GM18868 (cell line): Measurements from ENCODE around the gene CIRBP.

ENCODE experiments used
- ATAC-seq: cut with Tn5 transposase; IDR thresholded peaks from one replicate; pipeline ENCODE4 v1.9.1; 2021; ENCODE audit warnings: mild to moderate bottlenecking, moderate library complexity; ENCODE audit not compliant: unreplicated experiment

Gene CIRBP

GRCh38 chr19:1266916-1267476, 2.1 kb upstream of the CIRBP start:
- ATAC-seq, result peak; percentile 19

- ATAC-seq, result no peak
Measured at GRCh38 chr19:1267477-1268225, 1.5 kb upstream of the CIRBP start.

DNA sequence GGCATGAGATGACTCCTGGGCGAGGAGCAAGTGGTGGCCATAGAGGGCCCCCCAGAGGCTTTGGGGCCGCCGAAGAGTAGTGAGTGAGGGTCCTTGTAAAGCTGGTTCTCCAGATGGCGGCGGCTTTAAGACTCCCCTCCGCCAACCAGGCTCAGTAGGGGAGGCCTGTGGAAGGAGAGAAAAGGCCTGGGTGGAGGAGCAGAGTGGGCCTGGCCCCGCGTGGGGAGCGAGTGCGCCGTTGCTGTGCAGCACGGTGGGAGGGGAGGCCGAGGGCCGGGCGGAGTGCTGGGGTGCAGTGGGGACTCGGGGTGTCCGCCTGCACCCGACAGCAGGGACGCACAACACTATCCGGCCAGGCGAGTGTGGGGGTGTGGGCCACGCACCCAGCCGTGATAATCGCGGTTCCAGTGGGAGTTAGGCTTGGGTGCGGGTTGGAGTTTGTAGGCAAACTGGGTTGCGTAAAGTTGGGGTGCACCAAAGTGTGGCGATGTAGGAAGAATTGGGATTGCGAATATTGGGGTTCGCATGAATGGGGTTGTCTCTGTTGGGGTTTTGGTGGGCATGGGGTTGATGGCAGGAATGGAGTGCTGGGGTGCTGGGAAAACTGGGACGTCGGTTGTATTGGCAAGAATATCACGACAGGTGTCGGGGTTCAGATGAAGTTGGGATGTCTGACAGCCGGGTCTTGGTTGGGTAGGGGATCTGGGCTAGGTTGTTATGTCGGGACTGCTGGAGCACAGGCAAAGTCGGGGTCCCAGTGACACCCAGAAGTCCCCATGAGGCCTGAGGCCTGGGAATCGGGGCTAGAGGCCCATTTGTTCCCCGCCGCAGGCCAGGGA, 687 bp upstream of the CIRBP start:
- no peak for ATAC-seq

GRCh38 chr19:1269478-1270212, 513 bp downstream of the CIRBP start:
- ATAC-seq, result peak; percentile 27

DNA sequence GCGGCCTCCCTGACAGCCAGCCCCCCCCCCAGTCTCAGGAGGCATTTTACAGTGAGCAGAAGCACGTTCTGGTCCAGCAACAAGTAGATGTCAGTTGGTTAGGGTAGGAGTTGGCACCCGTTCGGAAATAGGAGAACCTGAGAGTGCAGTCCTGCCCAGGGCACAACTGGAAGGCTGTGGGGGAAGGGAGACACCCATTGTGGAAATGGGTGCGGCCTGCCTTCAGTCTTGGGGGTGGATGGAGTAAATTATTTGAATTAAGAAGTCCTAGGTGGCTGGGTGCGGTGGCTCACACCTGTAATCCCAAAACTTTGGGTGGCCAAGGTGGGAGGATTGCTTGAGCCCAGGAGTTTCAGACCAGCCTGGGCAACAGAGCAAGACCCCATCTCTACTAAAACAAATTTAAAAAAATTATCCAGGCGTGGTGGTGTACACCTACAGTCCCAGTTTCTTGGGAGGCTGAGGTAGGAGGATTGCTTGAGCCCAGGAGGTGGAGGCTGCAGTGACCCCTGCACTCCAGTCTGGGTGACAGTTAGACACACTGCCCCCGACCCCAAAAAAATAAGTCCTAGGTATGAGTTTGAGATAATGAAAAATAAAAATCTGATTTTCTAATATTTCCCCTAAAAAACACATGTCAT, 1.2 kb downstream of the CIRBP start:
- ATAC-seq, result no peak

DNA sequence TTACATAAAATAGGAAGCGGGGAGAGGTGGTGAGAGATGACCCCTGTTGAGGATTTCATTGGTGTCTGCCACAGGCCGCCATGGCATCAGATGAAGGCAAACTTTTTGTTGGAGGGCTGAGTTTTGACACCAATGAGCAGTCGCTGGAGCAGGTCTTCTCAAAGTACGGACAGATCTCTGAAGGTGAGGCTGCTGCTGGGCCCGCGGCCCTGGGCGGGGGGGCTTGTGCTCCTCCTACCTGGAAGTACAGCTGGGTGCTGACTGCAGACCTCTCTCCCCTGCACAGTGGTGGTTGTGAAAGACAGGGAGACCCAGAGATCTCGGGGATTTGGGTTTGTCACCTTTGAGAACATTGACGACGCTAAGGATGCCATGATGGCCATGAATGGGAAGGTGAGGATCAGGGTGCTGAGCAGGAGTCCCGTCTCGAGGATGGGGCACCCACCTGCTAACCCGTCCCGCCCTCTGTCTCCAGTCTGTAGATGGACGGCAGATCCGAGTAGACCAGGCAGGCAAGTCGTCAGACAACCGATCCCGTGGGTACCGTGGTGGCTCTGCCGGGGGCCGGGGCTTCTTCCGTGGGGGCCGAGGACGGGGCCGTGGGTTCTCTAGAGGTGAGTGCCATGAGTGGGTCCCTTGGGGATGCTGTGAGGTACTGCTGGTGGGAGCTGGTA, 1.9 kb downstream of the CIRBP start:
- no peak for ATAC-seq

- ATAC-seq, result no peak
Measured at GRCh38 chr19:1271528-1272422, 2.6 kb downstream of the CIRBP start.

DNA sequence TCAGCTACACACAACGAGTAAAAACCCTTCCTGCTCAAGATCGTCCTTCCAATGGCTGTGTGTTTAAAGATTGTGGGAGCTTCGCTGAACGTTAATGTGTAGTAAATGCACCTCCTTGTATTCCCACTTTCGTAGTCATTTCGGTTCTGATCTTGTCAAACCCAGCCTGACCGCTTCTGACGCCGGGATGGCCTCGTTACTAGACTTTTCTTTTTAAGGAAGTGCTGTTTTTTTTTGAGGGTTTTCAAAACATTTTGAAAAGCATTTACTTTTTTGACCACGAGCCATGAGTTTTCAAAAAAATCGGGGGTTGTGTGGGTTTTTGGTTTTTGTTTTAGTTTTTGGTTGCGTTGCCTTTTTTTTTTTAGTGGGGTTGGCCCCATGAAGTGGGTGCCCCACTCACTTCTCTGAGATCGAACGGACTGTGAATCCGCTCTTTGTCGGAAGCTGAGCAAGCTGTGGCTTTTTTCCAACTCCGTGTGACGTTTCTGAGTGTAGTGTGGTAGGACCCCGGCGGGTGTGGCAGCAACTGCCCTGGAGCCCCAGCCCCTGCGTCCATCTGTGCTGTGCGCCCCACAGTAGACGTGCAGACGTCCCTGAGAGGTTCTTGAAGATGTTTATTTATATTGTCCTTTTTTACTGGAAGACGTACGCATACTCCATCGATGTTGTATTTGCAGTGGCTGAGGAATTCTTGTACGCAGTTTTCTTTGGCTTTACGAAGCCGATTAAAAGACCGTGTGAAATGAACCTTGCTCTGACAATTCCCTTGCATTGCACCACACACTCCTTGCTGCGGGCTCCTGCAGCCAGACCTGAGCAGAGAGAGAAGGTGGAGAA, 3.5 kb downstream of the CIRBP start:
- no peak for ATAC-seq

DNA sequence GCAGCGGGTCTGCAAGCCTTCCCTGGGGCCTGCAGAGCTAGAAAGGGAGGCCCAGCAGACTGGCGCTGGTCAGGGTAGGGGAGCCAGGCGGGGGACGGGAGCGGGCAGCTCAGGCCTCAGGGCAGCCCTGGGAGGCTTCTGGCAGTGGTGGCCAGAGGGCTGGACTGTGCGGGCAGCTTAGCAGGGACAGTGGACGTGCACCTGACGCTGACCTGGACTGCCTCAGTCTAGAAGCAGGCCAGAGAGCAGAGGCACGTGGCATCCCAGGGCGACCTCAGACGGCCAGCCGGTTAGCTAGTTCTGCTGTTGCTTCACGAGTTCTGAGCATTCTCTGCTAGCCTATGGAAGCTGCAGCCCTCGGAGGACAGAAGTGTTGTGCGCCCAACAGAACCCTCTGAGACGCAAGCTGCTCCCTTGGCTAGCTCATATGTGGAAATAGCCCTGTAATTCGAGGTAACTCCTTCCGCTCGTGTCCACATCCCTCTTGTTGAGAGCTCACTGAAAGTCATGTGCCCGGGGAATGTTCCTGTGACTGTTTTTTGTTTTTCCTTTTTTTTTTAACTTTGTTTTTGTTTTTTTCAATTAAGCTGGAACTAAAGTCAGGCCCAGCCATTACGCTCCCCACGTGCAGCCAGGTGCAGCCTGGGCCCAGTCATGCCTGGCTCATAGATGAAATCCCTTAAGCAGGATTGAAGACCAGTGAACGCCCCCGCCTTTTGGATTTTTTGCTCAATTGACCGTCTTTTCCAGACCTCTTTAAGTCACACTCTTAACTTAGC, 4.3 kb downstream of the CIRBP start:
- no peak for ATAC-seq

- ATAC-seq, result no peak
Measured at GRCh38 chr19:1274081-1274851, 5.1 kb downstream of the CIRBP start.

GRCh38 chr19:1274852-1275259, 5.7 kb downstream of the CIRBP start:
- ATAC-seq, result no peak

GRCh38 chr19:1275260-1275975, 6.3 kb downstream of the CIRBP start, which contains the start of gene FAM174C:
FAM174C (plus strand) TSS chr19:1275530; CDS start chr19:1275550, 20 bp downstream.
- peak; percentile 76 for ATAC-seq

DNA sequence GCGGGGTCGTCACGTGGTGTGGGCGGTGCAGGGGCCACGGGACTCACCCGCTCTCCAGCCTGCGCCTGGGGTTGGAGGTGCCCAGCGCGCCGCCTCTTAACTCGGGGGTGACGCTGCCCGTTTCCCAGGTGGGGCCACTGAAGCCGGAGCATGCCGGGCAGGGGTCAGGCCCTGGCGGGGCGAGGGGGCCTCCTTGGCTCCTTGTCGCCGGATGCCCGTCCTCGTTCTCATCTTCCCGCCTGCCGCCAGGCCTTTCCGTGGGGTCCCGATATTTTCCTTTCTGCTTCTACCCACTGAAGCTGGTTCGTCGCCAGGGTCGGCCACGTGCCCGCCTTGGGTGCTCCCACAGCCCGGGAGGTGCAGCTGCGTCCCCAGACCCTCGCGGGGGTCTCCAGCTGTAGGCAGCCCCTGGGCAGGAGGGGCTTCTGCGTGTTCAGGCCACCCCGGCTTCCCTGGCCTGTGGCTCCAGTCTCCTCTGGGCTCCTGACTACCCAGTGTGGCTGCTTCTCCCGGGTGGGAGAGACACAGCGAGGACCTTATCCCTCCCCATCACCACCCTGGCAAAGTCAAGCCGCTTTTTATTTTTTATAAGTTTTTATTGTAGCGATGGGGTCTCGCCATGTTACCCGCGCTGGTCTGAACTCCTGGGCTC, 7.0 kb downstream of the CIRBP start:
- ATAC-seq, result no peak

- ATAC-seq, result no peak
Measured at GRCh38 chr19:1276628-1277022, 7.5 kb downstream of the CIRBP start.

DNA sequence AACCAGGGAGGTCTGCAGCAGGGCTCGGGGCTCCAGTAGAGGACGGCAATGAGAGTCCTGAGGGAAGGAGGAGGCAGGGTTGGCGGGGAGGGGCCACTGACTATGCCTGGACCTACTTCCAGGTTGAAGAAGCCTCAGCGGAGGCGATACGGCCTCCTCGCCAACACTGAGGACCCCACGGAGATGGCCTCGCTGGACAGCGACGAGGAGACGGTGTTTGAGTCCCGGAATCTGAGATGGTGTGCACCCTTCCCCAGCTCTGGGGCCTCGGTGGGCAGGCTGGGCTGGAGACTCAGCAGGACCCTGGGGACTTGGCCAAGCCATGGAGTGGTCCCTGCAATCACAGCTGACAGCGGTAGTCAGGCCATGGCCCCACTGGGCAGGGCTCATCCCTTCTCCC, 7.9 kb downstream of the CIRBP start:
- ATAC-seq, result no peak
